SHP77 treated with DMSO at 0.1 percent for 48 hours (cell line): Measurements from ENCODE around the gene KIF5A.

Experiments
- DNase-seq: peaks from one replicate; lab custom pipeline; 2025; lab: John Stamatoyannopoulos, UW

The KIF5A gene

GRCh38 chr12:57620936-57621496 is 71.2 kb downstream of the KIF5A start:
- DNase-seq, result no peak

- no peak for DNase-seq
Observed at GRCh38 chr12:57621497-57622292, 71.9 kb downstream of the KIF5A start.

- no peak for DNase-seq
Observed at GRCh38 chr12:57622293-57623245, 72.7 kb downstream of the KIF5A start.

GRCh38 chr12:57623385-57623784 is 73.5 kb downstream of the KIF5A start:
- DNase-seq, result no peak

- no peak for DNase-seq
Observed at GRCh38 chr12:57623811-57624390, 74.1 kb downstream of the KIF5A start.

GRCh38 chr12:57624441-57625220 is 74.8 kb downstream of the KIF5A start:
- DNase-seq, result no peak

GRCh38 chr12:57625261-57626032 is 75.6 kb downstream of the KIF5A start:
- no peak for DNase-seq

- no peak for DNase-seq
Observed at GRCh38 chr12:57626111-57626920, 76.5 kb downstream of the KIF5A start.

GRCh38 chr12:57626921-57627445 is 77.1 kb downstream of the KIF5A start:
- DNase-seq, result no peak

GRCh38 chr12:57627501-57628279 is 77.8 kb downstream of the KIF5A start:
- no peak for DNase-seq

- DNase-seq, result no peak
Observed at GRCh38 chr12:57628280-57629191, 78.7 kb downstream of the KIF5A start.

GRCh38 chr12:57629897-57630471 is 80.1 kb downstream of the KIF5A start:
- DNase-seq, result no peak

- DNase-seq, result no peak
Observed at GRCh38 chr12:57630891-57631433, 81.1 kb downstream of the KIF5A start.

- no peak for DNase-seq
Observed at GRCh38 chr12:57631566-57632072, 81.8 kb downstream of the KIF5A start.

GRCh38 chr12:57632073-57632957 is 82.5 kb downstream of the KIF5A start:
- no peak for DNase-seq
